Memory B cell (primary cell): ENCODE data around the gene ITGB5.
"Not testable (repeated sequence)": the region's sequence is repeated elsewhere in the genome, so short reads cannot be mapped to it uniquely, and the experiment has no call there.

Experiments
- ATAC-seq: fragments of 150-1000 bp; cut with Tn5 transposase; 2 replicates; pipeline ENCODE4 v1.10.0; 2021; ENCODE audit warnings: low read depth, mild to moderate bottlenecking, moderate library complexity
- DNase-seq, 2 donors: peaks; one replicate each; pipeline ENCODE4 v3.0.0; 2022; ENCODE audit warnings: low spot score in 2 of 2
- H3K27ac Mint-ChIP-seq: one replicate; pipeline ENCODE4 v1.8.0; 2022; ENCODE audit warnings: mild to moderate bottlenecking, moderate library complexity, mixed read lengths
- H3K27me3 Mint-ChIP-seq: one replicate; pipeline ENCODE4 v1.8.0; 2022; ENCODE audit warnings: mixed read lengths
- H3K36me3 Mint-ChIP-seq: one replicate; pipeline ENCODE4 v1.8.0; 2022; ENCODE audit warnings: mild to moderate bottlenecking, mixed read lengths
- H3K4me1 Mint-ChIP-seq: one replicate; pipeline ENCODE4 v1.8.0; 2022; ENCODE audit warnings: mixed read lengths
- H3K4me3 Mint-ChIP-seq: one replicate; pipeline ENCODE4 v1.8.0; 2022; ENCODE audit warnings: mild to moderate bottlenecking, moderate library complexity, mixed read lengths
- H3K9me3 Mint-ChIP-seq: one replicate; pipeline ENCODE4 v1.8.0; 2022; ENCODE audit warnings: mixed read lengths

Gene ITGB5

DNA sequence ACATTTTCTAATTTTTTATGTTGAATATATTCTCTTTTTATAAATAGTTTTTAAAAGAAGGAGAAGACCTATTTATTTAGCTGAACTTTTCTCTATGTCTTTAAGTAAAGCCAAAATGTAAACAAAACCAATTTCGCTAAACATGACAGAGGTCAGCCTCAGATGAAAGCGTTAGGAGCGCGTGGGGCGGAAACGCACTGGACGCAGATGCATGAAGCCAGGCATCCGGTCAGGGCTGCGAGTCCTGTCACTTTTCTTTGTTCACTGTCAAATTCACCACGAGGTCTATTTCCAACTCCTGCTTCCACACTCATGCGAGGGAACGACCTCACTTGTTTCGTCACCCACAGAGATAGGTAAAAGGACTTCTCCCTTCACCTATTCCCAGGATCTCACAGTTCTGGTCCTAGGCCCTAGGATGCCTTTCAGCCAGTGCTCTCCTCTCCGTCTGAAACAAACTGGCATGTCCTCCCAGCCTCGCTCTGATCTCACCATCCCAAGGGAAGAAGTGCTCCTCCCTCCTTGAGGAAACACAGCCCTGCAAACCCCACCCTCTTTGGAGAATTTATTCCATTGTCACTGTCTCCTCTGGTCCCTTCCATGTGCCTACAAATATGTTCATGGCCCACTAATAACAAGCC lies 57.9 kb downstream of the ITGB5 start:
- peaks cover 10% of the 10 kb centered on the region for H3K4me1 Mint-ChIP-seq
- ATAC-seq (no peak), DNase-seq (no peak)
- H3K27ac Mint-ChIP-seq, result no peak overlapping the region
- H3K9me3 Mint-ChIP-seq, result no peaks in the 10 kb centered on the region
- H3K27me3 Mint-ChIP-seq, result peaks cover 19% of the 10 kb centered on the region
- H3K4me3 Mint-ChIP-seq, result no peak overlapping the region
- H3K36me3 Mint-ChIP-seq, result no peaks in the 10 kb centered on the region

- H3K27me3 Mint-ChIP-seq, result peaks cover 17% of the 10 kb centered on the region
- H3K4me3 Mint-ChIP-seq, H3K27ac Mint-ChIP-seq, H3K36me3 Mint-ChIP-seq, H3K9me3 Mint-ChIP-seq, DNase-seq, ATAC-seq, H3K4me1 Mint-ChIP-seq: not testable (repeated sequence)
Measured at GRCh38 chr3:124827476-124828206, 59.5 kb downstream of the ITGB5 start.

DNA sequence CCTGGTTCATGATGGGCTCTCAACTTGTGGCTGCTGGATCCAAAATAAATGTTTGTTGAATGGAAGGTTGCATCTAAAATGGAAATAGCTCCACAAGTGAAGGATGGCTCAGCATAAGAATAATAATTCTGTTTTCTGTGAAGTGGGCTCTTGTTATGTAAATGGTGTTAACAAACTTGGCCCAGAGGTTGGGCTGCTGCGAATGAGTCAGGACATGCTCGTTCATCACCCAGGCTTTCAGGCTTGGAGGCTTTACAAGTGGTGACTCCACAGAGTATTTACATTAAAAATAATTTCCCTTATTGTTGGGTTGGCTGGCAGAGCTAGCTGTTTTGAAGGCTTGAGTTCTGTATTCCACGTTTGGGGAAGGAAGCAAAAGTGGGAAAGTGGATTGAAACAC lies 60.5 kb downstream of the ITGB5 start:
- no peak overlapping the region for H3K4me3 Mint-ChIP-seq
- peaks cover 22% of the 10 kb centered on the region for H3K27me3 Mint-ChIP-seq
- H3K27ac Mint-ChIP-seq, result no peak overlapping the region
- peaks cover 5% of the 10 kb centered on the region for H3K4me1 Mint-ChIP-seq
- H3K36me3 Mint-ChIP-seq, result peaks cover 1% of the 10 kb centered on the region
- DNase-seq (no peak), ATAC-seq (no peak)
- peaks cover 1% of the 10 kb centered on the region for H3K9me3 Mint-ChIP-seq

GRCh38 chr3:124824286-124824915 lies 62.8 kb downstream of the ITGB5 start:
- H3K36me3 Mint-ChIP-seq, result peaks cover 1% of the 10 kb centered on the region
- peaks cover 1% of the 10 kb centered on the region for H3K9me3 Mint-ChIP-seq
- H3K27me3 Mint-ChIP-seq, result peaks cover 27% of the 10 kb centered on the region
- no peak overlapping the region for H3K27ac Mint-ChIP-seq
- peaks cover 1% of the 10 kb centered on the region for H3K4me1 Mint-ChIP-seq
- no peak for DNase-seq
- H3K4me3 Mint-ChIP-seq, result no peak overlapping the region
- no peak for ATAC-seq

- H3K27me3 Mint-ChIP-seq, result peaks cover 30% of the 10 kb centered on the region
- H3K4me1 Mint-ChIP-seq, result no peaks in the 10 kb centered on the region
- H3K4me3 Mint-ChIP-seq, result no peak overlapping the region
Measured at GRCh38 chr3:124823648-124824047, 63.5 kb downstream of the ITGB5 start.

GRCh38 chr3:124823206-124823605 lies 64.0 kb downstream of the ITGB5 start:
- DNase-seq, result no peak
- ATAC-seq, result no peak
- Mint-ChIP-seq H3K36me3 (peaks cover 1% of the 10 kb centered on the region), H3K4me3 (no peak overlapping the region), H3K4me1 (no peaks in the 10 kb centered on the region), H3K27me3 (peaks cover 30% of the 10 kb centered on the region), H3K27ac (no peak overlapping the region), H3K9me3 (peaks cover 1% of the 10 kb centered on the region)

More at GRCh38 chr3:124823648-124824047, 63.5 kb downstream of the ITGB5 start:
- DNase-seq, result no peak
- H3K36me3 Mint-ChIP-seq, result peaks cover 1% of the 10 kb centered on the region
- H3K9me3 Mint-ChIP-seq, result peaks cover 1% of the 10 kb centered on the region
- no peak overlapping the region for H3K27ac Mint-ChIP-seq
- ATAC-seq, result no peak

- peaks cover 26% of the 10 kb centered on the region for H3K27me3 Mint-ChIP-seq
Measured at GRCh38 chr3:124821356-124821755, 65.8 kb downstream of the ITGB5 start.

DNA sequence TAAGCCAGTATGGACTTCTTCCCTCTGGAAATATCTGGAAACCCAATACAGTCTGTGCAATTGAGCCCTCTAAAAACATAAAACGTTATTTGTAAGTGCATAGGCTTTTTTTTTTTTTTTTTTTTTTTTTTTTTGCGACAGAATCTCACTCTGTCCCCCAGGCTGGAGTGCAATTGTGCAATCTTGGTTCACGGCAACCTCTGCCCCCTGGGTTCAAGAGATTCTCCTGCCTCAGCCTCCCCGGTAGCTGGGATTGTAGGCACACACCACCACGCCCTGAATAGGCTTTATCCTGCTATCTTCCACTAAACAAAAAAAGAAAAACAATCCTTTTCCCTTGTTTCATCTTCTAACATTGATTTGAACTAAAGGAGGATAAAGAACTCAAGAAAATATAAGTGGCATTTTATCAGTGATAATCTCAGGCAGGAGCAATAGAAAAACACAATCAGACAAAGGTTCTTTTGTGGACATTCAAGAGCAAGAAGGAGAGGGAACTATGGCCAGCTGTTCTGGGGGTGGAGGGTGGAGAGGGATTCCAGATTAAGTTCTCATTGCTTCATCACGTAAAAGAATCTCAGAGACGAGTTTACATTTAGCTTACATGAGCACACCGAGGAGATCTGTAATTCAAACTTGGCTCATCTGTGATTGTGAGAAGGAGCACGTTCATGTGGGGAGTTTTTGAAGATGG lies 68.6 kb downstream of the ITGB5 start:
- Mint-ChIP-seq H3K36me3 (no peaks in the 10 kb centered on the region), H3K27me3 (peaks cover 27% of the 10 kb centered on the region), H3K27ac (no peak overlapping the region), H3K4me3 (no peak overlapping the region), H3K9me3 (no peaks in the 10 kb centered on the region), H3K4me1 (peaks cover 2% of the 10 kb centered on the region)
- ATAC-seq (no peak), DNase-seq (no peak)

More at GRCh38 chr3:124821356-124821755, 65.8 kb downstream of the ITGB5 start:
- no peak overlapping the region for H3K4me3 Mint-ChIP-seq
- ATAC-seq, result no peak
- H3K9me3 Mint-ChIP-seq, result peaks cover 1% of the 10 kb centered on the region
- no peak for DNase-seq
- H3K4me1 Mint-ChIP-seq, result peaks cover 2% of the 10 kb centered on the region
- peaks cover 1% of the 10 kb centered on the region for H3K36me3 Mint-ChIP-seq
- no peak overlapping the region for H3K27ac Mint-ChIP-seq

GRCh38 chr3:124817079-124817478 lies 70.1 kb downstream of the ITGB5 start:
- ATAC-seq (no peak), DNase-seq (no peak)
- Mint-ChIP-seq H3K4me3 (no peak overlapping the region), H3K27me3 (peaks cover 22% of the 10 kb centered on the region), H3K27ac (no peak overlapping the region), H3K36me3 (no peaks in the 10 kb centered on the region), H3K9me3 (no peaks in the 10 kb centered on the region), H3K4me1 (peaks cover 2% of the 10 kb centered on the region)

DNA sequence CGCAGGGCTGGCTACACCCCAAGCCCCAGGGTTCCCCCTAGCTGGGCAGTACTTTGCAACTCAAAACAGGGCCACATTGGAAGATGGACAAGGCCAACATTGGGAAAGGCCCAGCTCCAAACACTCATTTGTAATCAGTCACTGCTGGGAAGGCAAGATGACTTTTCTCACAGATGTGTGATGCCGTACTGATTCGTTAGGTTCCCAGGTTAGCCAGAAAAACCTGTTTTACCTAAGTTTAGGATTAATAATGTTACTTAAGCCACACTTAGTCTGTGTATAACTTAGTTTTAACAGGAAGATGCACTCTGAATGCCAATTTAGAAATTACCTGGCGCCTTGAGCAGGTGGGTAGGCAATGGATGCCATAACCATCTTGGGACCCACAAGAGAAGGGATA lies 71.0 kb downstream of the ITGB5 start:
- ATAC-seq (no peak), DNase-seq (no peak)
- Mint-ChIP-seq H3K27ac (no peak overlapping the region), H3K4me1 (peaks cover 2% of the 10 kb centered on the region), H3K9me3 (no peaks in the 10 kb centered on the region), H3K4me3 (no peak overlapping the region), H3K27me3 (peaks cover 17% of the 10 kb centered on the region), H3K36me3 (no peaks in the 10 kb centered on the region)

DNA sequence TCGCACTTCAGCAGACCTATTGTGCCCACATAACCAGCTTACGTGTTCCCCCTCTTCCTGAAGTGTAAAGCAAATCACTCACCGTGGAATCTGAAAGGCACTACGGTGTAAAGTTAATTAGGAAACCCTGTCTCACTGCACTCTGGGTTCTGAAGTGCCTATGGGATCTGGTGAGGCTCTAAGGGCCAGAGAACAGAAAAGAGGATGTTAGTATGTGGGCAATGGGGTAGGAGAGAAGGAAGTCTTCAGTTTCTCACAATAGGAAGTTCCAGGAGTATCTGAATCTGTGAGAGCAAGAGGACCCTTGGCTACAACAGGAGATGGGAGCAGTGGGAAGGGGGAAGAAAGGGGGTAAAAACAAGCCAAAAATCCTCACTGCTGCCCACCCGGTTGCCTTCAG lies 71.4 kb downstream of the ITGB5 start:
- Mint-ChIP-seq H3K27me3 (peaks cover 14% of the 10 kb centered on the region), H3K9me3 (no peaks in the 10 kb centered on the region), H3K4me1 (peaks cover 2% of the 10 kb centered on the region), H3K27ac (no peak overlapping the region), H3K36me3 (no peaks in the 10 kb centered on the region), H3K4me3 (no peak overlapping the region)
- DNase-seq (no peak), ATAC-seq (no peak)

DNA sequence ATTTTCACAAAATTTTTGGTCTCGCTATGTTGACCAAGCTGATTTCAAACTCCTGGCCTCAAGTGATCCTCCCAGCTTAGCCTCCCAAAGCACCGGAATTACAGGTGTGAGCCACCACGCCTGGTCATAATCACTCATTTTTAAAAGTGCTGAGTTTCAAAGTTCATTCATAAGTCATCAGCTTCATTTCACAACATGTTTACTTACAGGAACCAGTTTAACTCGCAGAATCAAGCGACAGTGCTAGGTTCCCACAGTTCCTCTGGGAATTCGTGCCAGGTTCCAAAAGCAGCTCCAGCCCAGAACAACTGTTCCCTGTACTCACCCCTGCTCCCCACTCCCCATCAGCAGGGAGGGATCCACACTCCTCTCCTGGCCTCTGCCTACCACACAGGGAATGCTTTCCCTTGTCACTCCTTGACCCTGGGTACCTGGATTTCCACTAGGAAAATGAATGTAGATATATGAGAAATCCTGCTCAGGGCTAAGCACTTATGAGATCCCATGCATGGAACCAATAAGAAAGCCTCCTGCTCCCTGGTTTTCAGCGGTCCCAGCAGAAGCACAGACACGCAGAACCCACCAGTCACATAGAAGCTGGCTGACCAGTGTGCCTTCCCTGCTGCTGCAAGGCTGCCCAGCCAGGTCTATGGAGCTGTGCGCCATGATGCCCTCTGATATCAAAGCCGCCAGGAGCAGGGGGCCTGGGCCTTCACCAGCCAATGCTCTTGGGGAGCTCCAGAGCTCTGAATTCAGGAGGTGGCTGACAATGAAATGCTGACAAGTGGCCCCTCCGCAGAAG lies 72.3 kb downstream of the ITGB5 start:
- ATAC-seq (no peak), DNase-seq (no peak)
- no peak overlapping the region for H3K4me3 Mint-ChIP-seq
- no peak overlapping the region for H3K27ac Mint-ChIP-seq
- H3K4me1 Mint-ChIP-seq, result peaks cover 2% of the 10 kb centered on the region
- H3K9me3 Mint-ChIP-seq, result no peaks in the 10 kb centered on the region
- H3K36me3 Mint-ChIP-seq, result no peaks in the 10 kb centered on the region
- peaks cover 11% of the 10 kb centered on the region for H3K27me3 Mint-ChIP-seq

DNA sequence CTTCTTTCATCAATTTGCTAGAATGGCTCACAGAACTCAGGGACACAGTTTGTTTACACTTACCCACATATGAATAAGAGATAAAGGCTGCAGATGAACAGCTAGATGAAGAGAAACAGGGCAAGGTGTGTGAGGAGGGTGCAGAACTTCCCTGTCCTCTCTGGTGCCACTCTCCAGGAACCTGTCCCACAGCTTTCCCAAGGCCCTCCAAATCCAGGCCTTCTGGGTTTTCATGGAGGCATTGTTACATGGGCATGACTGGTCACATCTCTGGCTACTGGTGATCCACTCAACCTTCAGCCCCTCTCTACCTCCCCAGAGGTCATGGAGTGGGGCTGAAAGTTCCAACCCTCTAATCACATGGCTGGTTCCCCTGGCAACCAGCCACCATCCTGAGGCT lies 73.6 kb downstream of the ITGB5 start:
- no peak overlapping the region for H3K4me3 Mint-ChIP-seq
- no peaks in the 10 kb centered on the region for H3K9me3 Mint-ChIP-seq
- no peak for DNase-seq
- H3K36me3 Mint-ChIP-seq, result no peaks in the 10 kb centered on the region
- no peak overlapping the region for H3K27ac Mint-ChIP-seq
- peaks cover 4% of the 10 kb centered on the region for H3K27me3 Mint-ChIP-seq
- ATAC-seq, result no peak
- H3K4me1 Mint-ChIP-seq, result peaks cover 2% of the 10 kb centered on the region
